Spleen (tissue), 11 donors: ENCODE data around the gene TANC1. TPM values are rescaled to one million over a fixed set of nuclear protein-coding genes. Genes with fewer than 3 reads are reported as not detected.

ENCODE experiments used
- DNase-seq: peaks from one replicate; pipeline ENCODE4 v3.0.0-alpha.2; 2020
- H3K27ac ChIP-seq, 8 donors: fragments of 200-600 bp; sonication (generic) in 7 of 8; 1 replicate in 4 of 8; 2 replicates in 4 of 8; pipeline versions ENCODE4 v1.5.0 to v1.8.0; 2016 to 2021; ENCODE audit warnings: inconsistent platforms in 4 of 8, mild to moderate bottlenecking in 4 of 8, moderate library complexity in 1 of 8
- H3K27me3 ChIP-seq, 7 donors: fragments of 200-600 bp; sonication (generic) in 6 of 7; replicated peaks in 1 of 7; 1 replicate in 4 of 7; 2 replicates in 3 of 7; pipeline versions ENCODE4 v1.5.0 to v1.8.0; 2016 to 2021; ENCODE audit warnings: inconsistent platforms in 3 of 7, mild to moderate bottlenecking in 1 of 7
- H3K36me3 ChIP-seq, 6 donors: fragments of 200-600 bp; sonication (generic) in 5 of 6; 1 replicate in 4 of 6; 2 replicates in 2 of 6; pipeline versions ENCODE4 v1.5.0 to v1.8.0; 2016 to 2021; ENCODE audit warnings: inconsistent platforms in 2 of 6
- H3K4me1 ChIP-seq, 6 donors: fragments of 200-600 bp; sonication (generic) in 5 of 6; 1 replicate in 3 of 6; 2 replicates in 3 of 6; pipeline versions ENCODE4 v1.5.0 to v1.8.0; 2016 to 2021; ENCODE audit warnings: inconsistent platforms in 3 of 6
- H3K4me3 ChIP-seq, 8 donors: fragments of 200-600 bp; sonication (generic) in 7 of 8; 1 replicate in 4 of 8; 2 replicates in 4 of 8; pipeline versions ENCODE4 v1.5.0 to v1.8.0; 2016 to 2021; ENCODE audit warnings: inconsistent platforms in 4 of 8, mild to moderate bottlenecking in 4 of 8, moderate library complexity in 2 of 8
- H3K9me3 ChIP-seq, 8 donors: fragments of 200-600 bp; sonication (generic) in 7 of 8; 1 replicate in 4 of 8; 2 replicates in 4 of 8; pipeline versions ENCODE4 v1.5.0 to v1.8.0; 2016 to 2021; ENCODE audit warnings: inconsistent platforms in 4 of 8
- CTCF ChIP-seq, 11 experiments: fragments of 200-600 bp in 7 of 11; fragments of 450-650 bp in 4 of 11; sonication (generic) in 4 of 11; IDR thresholded peaks in 8 of 11; conservative IDR thresholded peaks in 3 of 11; 1 replicate in 7 of 11; 2 replicates in 4 of 11; pipeline versions ENCODE4 v1.4.0 to v1.8.0; 2016 to 2021; ENCODE audit warnings: antibody characterized with exemption in 11 of 11, inconsistent platforms in 4 of 11, mild to moderate bottlenecking in 1 of 11
- POLR2A ChIP-seq, 3 donors: fragments of 450-650 bp; IDR thresholded peaks; one replicate each; pipeline ENCODE4 v1.5.1; 2017; ENCODE audit warnings: antibody characterized with exemption in 3 of 3, mild to moderate bottlenecking in 1 of 3
- POLR2AphosphoS5 ChIP-seq, 3 donors: sonication (generic); formaldehyde crosslinking; IDR thresholded peaks; one replicate each; pipeline ENCODE4 v1.5.1; 2017; ENCODE audit warnings: antibody characterized with exemption in 3 of 3
- WGBS, 5 donors: extraction: QIAGEN DNeasy Blood & Tissue Kit in 3 of 5; methylation state at CpG; one replicate each; pipeline versions ENCODE4 v1.1.5 to v1.1.7; 2013 to 2018; 5-methylcytosine and 5-hydroxymethylcytosine counted together
- intact Hi-C: fragments of 100-400 bp; cut with DNase I; formaldehyde crosslinking; loops from one replicate; pipeline ENCODE4 v1.15.0; 2023; ENCODE audit warnings: low total_unique reads
- polyA plus RNA-seq, 3 donors: library from polyadenylated mRNA; stranded (reverse); fragments of 200-250 nt; gene quantifications; one replicate each; pipeline ENCODE4 v1.2.1, GENCODE V29; 2013
- total RNA-seq, 7 donors: library from RNA; depleted of rRNA in 3 of 7; stranded (reverse); fragments of >200 nt in 3 of 7; fragmentation: NEBNext Ultra II Directional in 4 of 7; extraction: Animal tissue kit (Norgen Biotek cat#: 25700) in 4 of 7; gene quantifications; one replicate each; pipeline versions ENCODE4 v1.1.0 to v1.2.1, GENCODE V29; 2016 to 2021
- donor health status: healthy with polysubstance abuse.
- donor health status: DM: no; HTN: no; CAD: no; lungs with moderate emphysema.
- donor health status: DM: no; HTN: no; CAD: no.
- donor health status: Bipolar disorder and iron deficiency.
- donor health status: healthy.
- donor health status: DM: no; HTN: no; CAD: no.
- donor health status: DM: yes; HTN: yes; CAD: no.

The TANC1 gene
- total and polyA plus RNA-seq, 10 donors, result 3.1 to 28.2 (median 21.7) TPM

GRCh38 chr2:159234868-159235267 is 266.4 kb downstream of the TANC1 start:
- no peaks in the 10 kb centered on the region for H3K9me3 ChIP-seq
- WGBS, 5 donors, result 92 to 95% (median 95%) methylated on average over 6 of the region's 6 CpGs
- intact Hi-C loops, result no loop called here
- H3K27ac ChIP-seq, result no peak overlapping the region
- no peaks in the 10 kb centered on the region for H3K27me3 ChIP-seq
- no peaks in the 10 kb centered on the region for H3K4me1 ChIP-seq
- H3K36me3 ChIP-seq, result peaks cover 0 to 90% (median 49%) of the 10 kb centered on the region in 6 donors
- no peak overlapping the region for H3K4me3 ChIP-seq
- TF ChIP-seq POLR2A (IDR thresholded peaks at IDR 0.05) (no peak), POLR2AphosphoS5 (IDR thresholded peaks at IDR 0.05) (no peak), CTCF (IDR thresholded peaks at IDR 0.05 in 8 of 11, conservative IDR thresholded peaks at IDR 0.05 in 3 of 11) (no peak)
- DNase-seq, result no peak

- no peak for TF ChIP-seq POLR2A (IDR thresholded peaks at IDR 0.05)
- TF ChIP-seq CTCF (IDR thresholded peaks at IDR 0.05 in 8 of 11, conservative IDR thresholded peaks at IDR 0.05 in 3 of 11), result no peak
- TF ChIP-seq POLR2AphosphoS5 (IDR thresholded peaks at IDR 0.05), result no peak
- peaks cover 0 to 13% (median 6%) of the 10 kb centered on the region in 8 donors for H3K9me3 ChIP-seq
- intact Hi-C loops, result no loop called here
- no peak for DNase-seq
- no peak overlapping the region for H3K4me3 ChIP-seq
- H3K27ac ChIP-seq, result no peak overlapping the region
- no peaks in the 10 kb centered on the region for H3K4me1 ChIP-seq
- H3K36me3 ChIP-seq, result peaks cover 0 to 97% (median 43%) of the 10 kb centered on the region in 6 donors
- no peaks in the 10 kb centered on the region for H3K27me3 ChIP-seq
Measured at GRCh38 chr2:159243529-159243928, 275.1 kb downstream of the TANC1 start.

GRCh38 chr2:159246325-159246988 is 278.0 kb downstream of the TANC1 start:
- no peak overlapping the region for H3K4me3 ChIP-seq
- peaks cover 0 to 13% (median 6%) of the 10 kb centered on the region in 8 donors for H3K9me3 ChIP-seq
- WGBS, 5 donors, result 85 to 97% (median 90%) methylated on average over 7 of the region's 7 CpGs
- H3K36me3 ChIP-seq, result peaks cover 0 to 71% (median 25%) of the 10 kb centered on the region in 6 donors
- TF ChIP-seq CTCF (IDR thresholded peaks at IDR 0.05 in 8 of 11, conservative IDR thresholded peaks at IDR 0.05 in 3 of 11) (no peak), POLR2A (IDR thresholded peaks at IDR 0.05) (no peak), POLR2AphosphoS5 (IDR thresholded peaks at IDR 0.05) (no peak)
- H3K27me3 ChIP-seq, result no peaks in the 10 kb centered on the region
- intact Hi-C loops, result no loop called here
- H3K4me1 ChIP-seq, result peaks cover 8 to 25% (median 20%) of the 10 kb centered on the region in 6 donors
- DNase-seq, result no peak
- H3K27ac ChIP-seq, result no peak overlapping the region

GRCh38 chr2:159249990-159250715 is 281.7 kb downstream of the TANC1 start:
- peak in 1 of 11 experiments; percentile 17 for TF ChIP-seq CTCF (IDR thresholded peaks at IDR 0.05 in 8 of 11, conservative IDR thresholded peaks at IDR 0.05 in 3 of 11)
- TF ChIP-seq POLR2A (IDR thresholded peaks at IDR 0.05), result no peak
- peak in 1 of 3 donors; percentile 69 for TF ChIP-seq POLR2AphosphoS5 (IDR thresholded peaks at IDR 0.05)
- Histone ChIP-seq H3K36me3 (peaks cover 0 to 49% (median 20%) of the 10 kb centered on the region in 6 donors), H3K4me3 (no peak overlapping the region), H3K4me1 (peaks cover 8 to 26% (median 20%) of the 10 kb centered on the region in 6 donors), H3K27me3 (no peaks in the 10 kb centered on the region), H3K9me3 (peaks cover 0 to 13% (median 6%) of the 10 kb centered on the region in 8 donors), H3K27ac (peak overlapping the region in 7 of 8 donors; percentile 23 to 74 (median 54))
- intact Hi-C loops, result no loop called here
- WGBS, 5 donors, result 27 to 39% (median 33%) methylated on average over 7 of the region's 7 CpGs
- DNase-seq, result no peak
